A549 (cell line): ENCODE measurements around the gene NFATC2.

Source experiments
- EP300 ChIP-seq, 2 experiments: fragments of >200 bp; sonication (Bioruptor Twin); formaldehyde crosslinking; IDR thresholded peaks; 2 replicates in 1 of 2; 3 replicates in 1 of 2; pipeline ENCODE4 v1.6.1; 2016 to 2017
- NR3C1 ChIP-seq: fragments of >200 bp; sonication (Bioruptor Twin); formaldehyde crosslinking; IDR thresholded peaks from 3 replicates; pipeline ENCODE4 v1.6.1; 2017
- REST ChIP-seq: fragments of 200-600 bp; sonication (generic); IDR thresholded peaks from 2 replicates; pipeline ENCODE4 v1.6.1; 2016; ENCODE audit warnings: antibody characterized with exemption, mild to moderate bottlenecking, moderate library complexity
- SREBF2 ChIP-seq: fragments of 450-650 bp; IDR thresholded peaks from 2 replicates; pipeline ENCODE4 v1.6.1; 2014; ENCODE audit warnings: mild to moderate bottlenecking, moderate library complexity
- TF ChIP-seq, protein P1 (sequence below): fragments of >200 bp; sonication (Bioruptor Twin); formaldehyde crosslinking; IDR thresholded peaks from 3 replicates; pipeline ENCODE4 v1.5.1; 2016

GRCh38 chr20:51427651-51428291, 114.7 kb downstream of the NFATC2 start:
- TF ChIP-seq SREBF2: no peak
- TF ChIP-seq, protein P1, sequence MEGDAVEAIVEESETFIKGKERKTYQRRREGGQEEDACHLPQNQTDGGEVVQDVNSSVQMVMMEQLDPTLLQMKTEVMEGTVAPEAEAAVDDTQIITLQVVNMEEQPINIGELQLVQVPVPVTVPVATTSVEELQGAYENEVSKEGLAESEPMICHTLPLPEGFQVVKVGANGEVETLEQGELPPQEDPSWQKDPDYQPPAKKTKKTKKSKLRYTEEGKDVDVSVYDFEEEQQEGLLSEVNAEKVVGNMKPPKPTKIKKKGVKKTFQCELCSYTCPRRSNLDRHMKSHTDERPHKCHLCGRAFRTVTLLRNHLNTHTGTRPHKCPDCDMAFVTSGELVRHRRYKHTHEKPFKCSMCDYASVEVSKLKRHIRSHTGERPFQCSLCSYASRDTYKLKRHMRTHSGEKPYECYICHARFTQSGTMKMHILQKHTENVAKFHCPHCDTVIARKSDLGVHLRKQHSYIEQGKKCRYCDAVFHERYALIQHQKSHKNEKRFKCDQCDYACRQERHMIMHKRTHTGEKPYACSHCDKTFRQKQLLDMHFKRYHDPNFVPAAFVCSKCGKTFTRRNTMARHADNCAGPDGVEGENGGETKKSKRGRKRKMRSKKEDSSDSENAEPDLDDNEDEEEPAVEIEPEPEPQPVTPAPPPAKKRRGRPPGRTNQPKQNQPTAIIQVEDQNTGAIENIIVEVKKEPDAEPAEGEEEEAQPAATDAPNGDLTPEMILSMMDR: no peak
- no peak for TF ChIP-seq REST
- no peak for TF ChIP-seq EP300 (IDR thresholded peaks at IDR 0.05)
- no peak for TF ChIP-seq NR3C1
